NCI-H82 treated with DMSO at 0.1 percent for 48 hours (cell line): Measurements from ENCODE around the gene NHSL1.

ENCODE experiments used
- DNase-seq: peaks from one replicate; lab custom pipeline; 2025; ENCODE audit not compliant: unreplicated experiment; lab: John Stamatoyannopoulos, UW

NHSL1 gene

GRCh38 chr6:138499303-138500018 is at the start of gene NHSL1:
NHSL1 (minus strand) TSS chr6:138499494; CDS start chr6:138499290, 204 bp downstream.
- DNase-seq, result peak; percentile 98

- DNase-seq, result no peak
Observed at GRCh38 chr6:138546733-138547185, 47.5 kb upstream of the NHSL1 start.

GRCh38 chr6:138545621-138545980 is 46.3 kb upstream of the NHSL1 start:
- DNase-seq, result no peak

GRCh38 chr6:138544501-138544900 is 45.2 kb upstream of the NHSL1 start:
- no peak for DNase-seq

- DNase-seq, result no peak
Observed at GRCh38 chr6:138543657-138544056, 44.4 kb upstream of the NHSL1 start.

- peak; percentile 62 for DNase-seq
Observed at GRCh38 chr6:138541823-138542481, 42.7 kb upstream of the NHSL1 start.

GRCh38 chr6:138540468-138540867 is 41.2 kb upstream of the NHSL1 start:
- no peak for DNase-seq

GRCh38 chr6:138539876-138540275 is 40.6 kb upstream of the NHSL1 start:
- DNase-seq, result no peak

- no peak for DNase-seq
Observed at GRCh38 chr6:138538390-138539031, 39.2 kb upstream of the NHSL1 start.

GRCh38 chr6:138537106-138537505 is 37.8 kb upstream of the NHSL1 start:
- DNase-seq, result no peak

GRCh38 chr6:138535728-138536455 is 36.6 kb upstream of the NHSL1 start:
- DNase-seq, result no peak

GRCh38 chr6:138533667-138534066 is 34.4 kb upstream of the NHSL1 start:
- no peak for DNase-seq

- no peak for DNase-seq
Observed at GRCh38 chr6:138531387-138531786, 32.1 kb upstream of the NHSL1 start.

GRCh38 chr6:138529478-138529877 is 30.2 kb upstream of the NHSL1 start:
- peak; percentile 89 for DNase-seq

- DNase-seq, result no peak
Observed at GRCh38 chr6:138528956-138529355, 29.7 kb upstream of the NHSL1 start.

- DNase-seq, result no peak
Observed at GRCh38 chr6:138528137-138528536, 28.8 kb upstream of the NHSL1 start.

- peak; percentile 48 for DNase-seq
Observed at GRCh38 chr6:138527411-138528088, 28.3 kb upstream of the NHSL1 start.

- peak; percentile 58 for DNase-seq
Observed at GRCh38 chr6:138526822-138527235, 27.5 kb upstream of the NHSL1 start.

GRCh38 chr6:138525355-138525754 is 26.1 kb upstream of the NHSL1 start:
- no peak for DNase-seq

- DNase-seq, result no peak
Observed at GRCh38 chr6:138524526-138524925, 25.2 kb upstream of the NHSL1 start.
